Esophagus muscularis mucosa (tissue), 4 donors: ENCODE results near the gene ULK4. TPM values are rescaled to one million over a fixed set of nuclear protein-coding genes. Genes with fewer than 3 reads are reported as not detected.

Experiments
- DNase-seq: peaks from one replicate; pipeline ENCODE4 v3.0.0-alpha.2; 2017; ENCODE audit errors: extremely low spot score
- H3K27ac ChIP-seq, 4 donors: fragments of 200-600 bp; sonication (generic); replicated peaks in 1 of 4; 1 replicate in 3 of 4; 2 replicates in 1 of 4; pipeline ENCODE4 v1.5.1; 2016 to 2019; ENCODE audit warnings: mild to moderate bottlenecking in 1 of 4
- H3K27me3 ChIP-seq, 4 donors: fragments of 200-600 bp; sonication (generic); one replicate each; pipeline versions ENCODE4 v1.5.1 to v1.6.0; 2016 to 2019
- H3K36me3 ChIP-seq, 4 donors: fragments of 200-600 bp; sonication (generic); one replicate each; pipeline ENCODE4 v1.5.1; 2016 to 2019
- H3K4me1 ChIP-seq, 4 donors: fragments of 200-600 bp; sonication (generic); one replicate each; pipeline ENCODE4 v1.5.1; 2016 to 2019
- H3K4me3 ChIP-seq, 4 donors: fragments of 200-600 bp; sonication (generic); 1 replicate in 2 of 4; 2 replicates in 2 of 4; pipeline ENCODE4 v1.5.1; 2016 to 2019; ENCODE audit warnings: mild to moderate bottlenecking in 4 of 4, moderate library complexity in 1 of 4
- H3K9me3 ChIP-seq, 4 donors: fragments of 200-600 bp; sonication (generic); 1 replicate in 3 of 4; 2 replicates in 1 of 4; pipeline ENCODE4 v1.5.1; 2016 to 2019
- CTCF ChIP-seq, 3 experiments: fragments of 200-600 bp in 2 of 3; fragments of 450-650 bp in 1 of 3; sonication (generic) in 2 of 3; IDR thresholded peaks; one replicate each; pipeline ENCODE4 v1.5.1; 2017 to 2019; ENCODE audit warnings: antibody characterized with exemption in 3 of 3, mild to moderate bottlenecking in 2 of 3, moderate library complexity in 1 of 3
- EP300 ChIP-seq: sonication (generic); formaldehyde crosslinking; IDR thresholded peaks from one replicate; pipeline ENCODE4 v1.6.1; 2017; ENCODE audit warnings: antibody characterized with exemption
- POLR2A ChIP-seq: fragments of 450-650 bp; IDR thresholded peaks from one replicate; pipeline ENCODE4 v1.6.1; 2017; ENCODE audit warnings: antibody characterized with exemption, moderate library complexity, mild to moderate bottlenecking, low read depth
- POLR2AphosphoS5 ChIP-seq, 2 donors: sonication (generic); formaldehyde crosslinking; IDR thresholded peaks; one replicate each; pipeline ENCODE4 v1.6.1; 2017; ENCODE audit warnings: antibody characterized with exemption in 2 of 2
- WGBS: methylation state at CpG from one replicate; pipeline ENCODE4 v1.1.5; 2018; 5-methylcytosine and 5-hydroxymethylcytosine counted together
- intact Hi-C: fragments of 100-400 bp; cut with DNase I; formaldehyde crosslinking; loops from one replicate; pipeline ENCODE4 v1.15.1; 2023
- total RNA-seq, 4 donors: library from RNA; depleted of rRNA; stranded (reverse); fragments of >200 nt; gene quantifications; one replicate each; pipeline versions ENCODE4 v1.1.0 to v1.2.1, GENCODE V29; 2016

ULK4 gene
- total RNA-seq, 4 donors from 2014 or later = 4.2 to 15.4 (median 11.0) TPM

GRCh38 chr3:41304593-41304992, 657.3 kb downstream of the ULK4 start:
- H3K27me3 ChIP-seq = no peaks in the 10 kb centered on the region
- intact Hi-C loops = no loop called here
- TF ChIP-seq POLR2AphosphoS5 (IDR thresholded peaks at IDR 0.05) = no peak
- no peak for TF ChIP-seq EP300
- TF ChIP-seq CTCF (IDR thresholded peaks at IDR 0.05) = no peak
- TF ChIP-seq POLR2A = no peak
- no peak overlapping the region for H3K4me3 ChIP-seq
- DNase-seq = no peak
- H3K36me3 ChIP-seq = no peaks in the 10 kb centered on the region
- peaks cover 0 to 10% (median 9%) of the 10 kb centered on the region in 4 donors for H3K4me1 ChIP-seq
- 22% methylated on average over 2 of the region's 2 CpGs for WGBS
- H3K9me3 ChIP-seq = no peaks in the 10 kb centered on the region
- no peak overlapping the region for H3K27ac ChIP-seq

- H3K27ac ChIP-seq = no peak overlapping the region
- no peaks in the 10 kb centered on the region for H3K9me3 ChIP-seq
- WGBS = 88% methylated on average over 4 of the region's 4 CpGs
- peaks cover 0 to 10% (median 9%) of the 10 kb centered on the region in 4 donors for H3K4me1 ChIP-seq
- no peak for TF ChIP-seq POLR2A
- TF ChIP-seq EP300 = no peak
- no peak for TF ChIP-seq POLR2AphosphoS5 (IDR thresholded peaks at IDR 0.05)
- TF ChIP-seq CTCF (IDR thresholded peaks at IDR 0.05) = no peak
- H3K36me3 ChIP-seq = no peaks in the 10 kb centered on the region
- intact Hi-C loops = no loop called here
- H3K27me3 ChIP-seq = no peaks in the 10 kb centered on the region
- no peak for DNase-seq
- no peak overlapping the region for H3K4me3 ChIP-seq
Measured at GRCh38 chr3:41302295-41302694, 659.6 kb downstream of the ULK4 start.

GRCh38 chr3:41301548-41301947, 660.4 kb downstream of the ULK4 start:
- no peak for DNase-seq
- Histone ChIP-seq H3K9me3 (no peaks in the 10 kb centered on the region), H3K36me3 (no peaks in the 10 kb centered on the region), H3K27ac (no peak overlapping the region), H3K27me3 (no peaks in the 10 kb centered on the region), H3K4me3 (no peak overlapping the region), H3K4me1 (peaks cover 0 to 10% (median 9%) of the 10 kb centered on the region in 4 donors)
- intact Hi-C loops = no loop called here
- WGBS = 96% methylated on average over 3 of the region's 3 CpGs
- no peak for TF ChIP-seq POLR2A
- no peak for TF ChIP-seq EP300
- TF ChIP-seq CTCF (IDR thresholded peaks at IDR 0.05) = no peak
- TF ChIP-seq POLR2AphosphoS5 (IDR thresholded peaks at IDR 0.05) = no peak

GRCh38 chr3:41299036-41299435, 662.9 kb downstream of the ULK4 start:
- Histone ChIP-seq H3K9me3 (no peaks in the 10 kb centered on the region), H3K4me3 (no peak overlapping the region), H3K36me3 (no peaks in the 10 kb centered on the region), H3K27me3 (no peaks in the 10 kb centered on the region), H3K4me1 (no peaks in the 10 kb centered on the region), H3K27ac (no peak overlapping the region)
- 86% methylated on average over 1 of the region's 3 CpGs for WGBS
- TF ChIP-seq CTCF (IDR thresholded peaks at IDR 0.05) (no peak), EP300 (no peak), POLR2AphosphoS5 (IDR thresholded peaks at IDR 0.05) (no peak), POLR2A (no peak)
- intact Hi-C loops = no loop called here
- DNase-seq = peak; percentile 74

GRCh38 chr3:41297750-41298149, 664.2 kb downstream of the ULK4 start:
- WGBS = 92% methylated on average over 1 of the region's 1 CpG
- H3K27ac ChIP-seq = no peak overlapping the region
- DNase-seq = no peak
- no peaks in the 10 kb centered on the region for H3K4me1 ChIP-seq
- H3K27me3 ChIP-seq = no peaks in the 10 kb centered on the region
- H3K4me3 ChIP-seq = no peak overlapping the region
- intact Hi-C loops = no loop called here
- H3K36me3 ChIP-seq = no peaks in the 10 kb centered on the region
- H3K9me3 ChIP-seq = no peaks in the 10 kb centered on the region
- TF ChIP-seq POLR2AphosphoS5 (IDR thresholded peaks at IDR 0.05) (no peak), CTCF (IDR thresholded peaks at IDR 0.05) (no peak), EP300 (no peak), POLR2A (no peak)
